Nucleus accumbens (tissue), 56 donors: ENCODE measurements around the gene DGCR8.
A peak's percentile ranks its signal among the peaks of the same experiment; 100 is the strongest.
"Not testable (repeated sequence)": the region's sequence is repeated elsewhere in the genome, so short reads cannot be mapped to it uniquely, and the experiment has no call there.

Experiments
- DNase-seq, 56 donors: peaks; one replicate each; lab custom pipeline; 2025; lab: John Stamatoyannopoulos, UW

DGCR8 gene

DNA sequence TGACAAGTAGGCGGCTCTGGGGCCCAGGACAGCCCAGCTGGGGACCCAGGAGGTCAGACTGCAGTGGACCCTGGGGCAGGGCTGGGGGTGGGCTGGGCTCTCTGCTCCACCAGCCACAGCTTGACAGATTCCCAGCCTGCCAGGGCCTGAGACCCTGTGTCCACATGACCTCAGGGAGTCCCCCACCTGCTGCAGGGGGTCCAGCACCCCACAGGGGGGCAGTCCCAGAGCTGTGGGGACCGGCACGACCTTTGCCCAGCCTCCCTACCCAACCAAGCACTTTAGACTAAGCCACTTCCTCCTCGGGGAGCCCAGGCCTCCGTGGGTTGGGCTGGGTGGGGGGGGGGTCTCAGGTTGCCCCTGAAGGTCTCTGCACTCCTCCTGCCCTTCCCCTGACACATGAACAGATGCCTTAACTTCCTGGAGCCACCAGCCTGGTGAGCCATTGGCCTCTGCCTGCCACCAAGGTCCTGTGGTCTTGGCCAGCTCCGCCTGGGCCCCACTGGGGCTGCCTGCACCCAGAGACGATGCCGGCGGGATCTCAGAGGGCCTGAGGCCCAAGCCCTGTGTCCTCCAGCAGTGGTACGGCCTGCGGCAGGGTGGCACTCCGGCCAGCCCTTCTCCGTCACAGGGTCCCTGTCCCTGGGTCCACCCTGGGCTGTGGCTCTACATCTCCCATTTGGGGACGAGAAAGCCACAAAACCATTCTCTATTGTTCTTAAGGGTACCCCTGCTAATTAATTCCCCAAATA is 67.4 kb downstream of the DGCR8 start:
- no peak for DNase-seq

DNA sequence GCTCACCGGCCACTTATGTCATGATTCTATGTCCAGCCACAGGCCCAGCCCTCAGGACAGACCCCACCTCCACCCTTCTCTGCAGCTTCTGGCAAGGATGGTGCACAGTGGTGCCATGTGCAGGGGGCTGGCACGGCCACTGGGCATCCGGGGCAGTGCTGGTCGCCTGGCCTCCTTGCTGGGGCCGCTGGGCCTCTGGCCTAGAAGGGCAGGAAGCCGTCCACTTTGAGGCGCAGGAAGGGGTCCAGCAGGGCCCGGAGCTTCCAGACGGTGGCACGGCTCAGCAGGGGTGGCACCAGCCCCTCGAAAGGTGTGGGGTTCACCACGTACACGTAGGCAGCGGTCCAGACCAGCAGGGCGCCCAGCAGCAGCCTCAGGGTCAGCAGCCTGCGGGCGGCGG is 68.4 kb downstream of the DGCR8 start:
- DNase-seq = no peak

DNA sequence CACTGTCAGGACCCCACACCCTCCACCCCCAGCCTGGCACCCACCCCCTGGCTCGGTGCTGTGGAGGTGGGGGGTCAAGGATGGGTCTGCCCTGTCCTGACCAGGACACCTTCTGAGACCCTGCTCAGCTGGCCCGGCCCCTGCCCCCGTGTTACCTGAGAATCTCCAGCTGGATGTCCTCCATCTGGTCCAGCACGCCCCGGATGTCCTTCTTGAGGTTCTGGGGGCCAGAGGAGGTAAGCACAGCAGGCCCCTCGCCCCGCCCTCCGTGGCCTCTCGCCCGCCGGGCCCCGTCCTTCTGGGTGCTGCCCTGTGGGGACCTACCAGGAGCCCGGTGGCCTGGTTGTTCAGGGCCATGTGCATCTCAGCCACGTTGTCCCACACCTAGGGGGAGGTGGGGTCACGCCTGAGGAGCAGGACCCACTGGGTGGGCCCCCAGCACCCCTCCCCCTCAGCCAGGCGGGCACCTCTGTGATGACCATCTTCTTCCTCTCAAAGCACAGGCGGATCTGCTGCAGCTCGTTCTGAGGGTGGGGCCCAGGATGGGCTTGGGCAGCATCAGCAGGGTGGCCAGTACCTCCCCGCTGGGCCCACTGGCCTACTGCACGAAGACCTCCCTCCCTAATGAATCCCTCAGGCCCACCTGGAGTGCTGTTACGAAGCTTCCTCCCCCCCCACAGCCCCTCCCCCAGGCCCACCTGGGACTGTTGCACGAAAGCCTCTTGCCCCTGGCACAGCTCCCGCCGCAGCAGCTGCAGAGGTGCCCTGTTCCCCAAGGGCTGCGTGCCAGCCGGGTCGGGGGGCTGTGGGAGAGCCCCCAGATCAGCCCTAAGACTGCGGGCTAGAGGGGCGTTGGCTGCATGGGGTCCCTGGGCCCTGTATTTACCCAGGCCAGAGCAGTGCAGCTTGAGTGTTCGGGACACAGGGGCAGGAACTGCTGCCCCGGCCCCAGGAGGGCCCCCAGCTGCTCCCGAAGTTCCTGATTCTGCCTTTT is 69.5 kb downstream of the DGCR8 start:
- DNase-seq = no peak

DNA sequence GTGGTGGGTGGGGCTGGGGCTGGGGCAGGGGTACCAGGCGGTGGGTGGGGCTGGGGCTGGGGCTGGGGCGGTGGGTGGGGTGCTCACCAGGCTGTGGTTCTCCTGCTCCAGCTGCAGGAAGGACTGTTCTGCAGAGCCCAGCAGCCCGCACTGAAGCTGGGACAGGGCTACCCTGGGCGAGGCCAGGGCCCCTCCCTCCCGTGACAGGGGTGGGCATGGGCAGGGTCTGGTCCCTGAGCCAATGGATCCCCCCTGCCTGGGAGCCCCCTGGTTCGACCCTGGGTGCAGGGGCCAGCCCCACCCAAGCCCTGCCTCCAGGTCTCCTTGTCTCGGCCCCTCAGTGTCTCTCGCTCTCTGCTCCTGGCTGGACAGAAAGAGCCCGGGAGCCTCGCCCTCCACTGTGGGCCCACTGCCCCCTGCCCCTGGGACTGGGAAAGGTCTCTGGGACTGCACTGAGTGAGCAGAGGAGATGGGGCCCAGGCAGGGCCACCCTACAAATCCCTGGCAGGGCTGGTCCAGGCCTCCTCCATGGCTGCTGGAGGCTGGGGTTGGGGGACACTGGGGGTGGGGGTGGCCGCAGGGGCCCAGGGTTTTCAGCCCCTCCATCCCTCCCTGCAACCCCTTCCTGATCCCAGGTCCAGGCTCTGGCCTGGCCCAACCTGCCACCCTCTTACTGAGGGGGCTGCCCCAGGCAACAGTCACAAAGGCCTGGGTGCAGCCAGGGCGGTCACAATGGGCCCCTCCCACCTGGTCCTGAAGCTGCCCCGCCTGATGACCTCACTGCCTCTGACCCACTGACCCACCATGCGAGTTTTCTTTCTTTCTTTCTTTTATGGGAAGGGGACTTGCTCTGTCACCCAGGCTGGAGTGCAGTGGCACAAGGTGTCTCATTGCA is 70.6 kb downstream of the DGCR8 start, which contains the start of gene CCDC188:
TSS of gene CCDC188 (minus strand) at position 675 of the 895 bp plus-strand sequence. CDS start at position 606, 69 bp downstream.
- DNase-seq = no peak

DNA sequence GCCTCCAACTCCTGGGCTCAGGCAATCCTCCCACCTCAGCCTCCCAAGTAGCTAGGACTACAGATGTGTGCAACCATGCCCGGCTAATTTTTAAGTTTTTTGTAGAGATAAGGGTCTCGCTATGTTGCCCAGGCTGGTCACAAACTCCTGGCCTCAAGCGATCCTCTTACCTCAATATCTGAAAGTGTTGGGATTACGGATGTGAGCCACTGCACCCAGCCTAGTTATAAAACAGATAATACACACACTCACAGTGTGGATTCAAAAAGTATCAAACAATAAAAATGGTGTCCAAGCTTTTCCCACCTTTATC is 71.2 kb downstream of the DGCR8 start:
- DNase-seq = no peak

DNA sequence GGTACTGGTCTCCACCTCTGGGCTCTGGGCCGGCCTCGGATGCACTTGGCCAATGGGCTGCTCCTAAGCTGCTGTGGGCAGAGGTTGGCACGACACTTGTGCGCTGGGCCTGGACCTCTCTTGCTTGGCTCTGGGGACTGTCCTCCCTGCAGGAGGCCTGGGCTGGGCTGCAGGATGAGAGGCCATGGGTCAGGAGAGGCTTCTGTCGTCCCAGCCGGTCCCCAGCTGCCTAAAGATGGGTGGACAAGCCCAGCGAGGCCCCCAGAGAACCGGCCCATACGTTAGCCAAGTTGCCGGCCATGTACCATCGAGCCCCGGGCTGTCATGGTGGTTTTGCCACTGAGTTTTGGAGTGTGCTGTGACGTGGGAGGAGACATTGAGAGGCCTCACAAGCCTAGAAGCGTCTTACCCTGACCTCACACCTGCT is 72.4 kb downstream of the DGCR8 start:
- DNase-seq = no peak

DNA sequence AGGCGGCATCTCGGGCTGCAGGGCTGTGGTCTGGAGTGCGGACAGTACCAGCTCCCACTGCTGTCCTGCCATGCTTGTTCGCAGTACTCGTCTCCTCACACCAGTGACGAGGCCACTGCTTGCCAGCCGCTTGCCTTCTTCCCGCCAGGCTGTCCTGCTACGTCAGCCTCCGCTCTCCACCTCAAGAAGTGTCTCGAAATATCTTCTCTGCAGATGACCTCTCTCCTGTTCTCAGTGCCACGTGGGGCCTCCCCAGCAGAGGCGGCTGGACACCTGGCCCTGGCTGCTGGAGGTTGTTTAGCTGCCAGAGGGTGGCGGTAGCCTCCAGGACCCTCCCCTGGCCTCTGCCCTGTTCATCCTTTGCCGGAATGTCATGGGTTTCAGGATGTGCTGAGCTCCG is 73.9 kb downstream of the DGCR8 start:
- no peak for DNase-seq

DNA sequence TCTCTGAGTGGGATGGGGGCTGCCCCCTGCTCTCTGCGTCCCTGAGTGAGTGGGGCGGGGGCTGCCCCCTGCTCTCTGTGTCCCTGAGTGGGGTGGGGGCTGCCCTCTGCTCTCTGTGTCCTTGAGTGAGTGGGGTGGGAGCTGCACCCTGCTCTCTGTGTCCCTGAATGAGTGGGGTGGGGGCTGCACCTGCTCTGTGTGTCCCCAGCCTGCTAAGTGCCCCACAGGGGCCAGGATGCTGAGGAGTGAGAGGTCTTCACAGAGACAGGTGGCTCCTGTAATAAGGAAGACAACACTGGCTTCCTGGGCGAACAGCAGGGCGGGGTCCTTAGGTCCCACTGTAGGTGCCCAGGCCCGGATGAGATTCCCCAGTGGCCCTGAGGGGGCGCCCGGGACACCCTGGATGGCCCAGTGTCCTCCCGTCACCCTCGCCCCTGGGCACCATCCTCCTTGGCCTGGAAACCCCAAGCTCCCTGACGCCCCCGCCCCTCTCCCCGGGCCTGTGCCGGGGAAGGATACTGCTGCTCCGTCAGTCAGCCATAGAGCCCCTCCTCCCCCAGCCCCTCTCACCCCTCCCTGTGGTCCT is 74.7 kb downstream of the DGCR8 start:
- no peak for DNase-seq

DNA sequence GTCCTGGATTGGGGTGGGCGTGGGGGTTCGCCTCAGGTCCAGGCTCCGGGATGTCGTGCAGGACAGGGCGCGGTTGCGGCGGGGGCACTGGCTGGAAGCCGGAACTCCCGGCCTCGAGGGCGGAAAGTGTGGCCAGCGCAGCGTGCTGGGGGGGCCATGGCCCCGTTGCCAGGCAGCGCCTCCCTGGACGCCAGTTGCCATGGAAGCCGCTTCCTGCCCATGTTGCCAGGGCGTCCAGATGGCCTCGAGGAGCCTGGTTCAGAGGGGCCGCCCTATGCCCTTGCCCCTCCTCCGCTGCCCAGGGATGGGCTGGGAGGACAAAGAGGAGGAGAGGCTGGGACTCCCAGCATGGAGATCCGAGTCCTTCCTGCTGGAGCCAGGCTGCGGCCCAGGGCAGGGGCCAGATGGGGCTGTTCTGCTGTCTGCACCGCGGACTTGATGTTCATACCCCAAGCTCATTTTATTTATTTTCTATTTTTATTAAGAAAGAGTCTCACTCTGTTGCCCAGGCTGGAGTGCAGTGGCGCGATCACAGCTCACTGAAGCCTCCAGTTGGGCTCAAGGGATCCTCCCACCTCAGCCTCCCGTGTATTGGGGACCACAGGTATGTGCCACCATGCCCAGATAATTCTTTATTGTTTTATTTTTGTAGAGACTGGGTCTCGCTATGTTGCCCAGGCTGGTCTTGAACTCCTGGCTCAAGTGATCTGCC is 75.4 kb downstream of the DGCR8 start:
- peak in 49 of 56 donors; percentile 7 to 79 (median 43) for DNase-seq

DNA sequence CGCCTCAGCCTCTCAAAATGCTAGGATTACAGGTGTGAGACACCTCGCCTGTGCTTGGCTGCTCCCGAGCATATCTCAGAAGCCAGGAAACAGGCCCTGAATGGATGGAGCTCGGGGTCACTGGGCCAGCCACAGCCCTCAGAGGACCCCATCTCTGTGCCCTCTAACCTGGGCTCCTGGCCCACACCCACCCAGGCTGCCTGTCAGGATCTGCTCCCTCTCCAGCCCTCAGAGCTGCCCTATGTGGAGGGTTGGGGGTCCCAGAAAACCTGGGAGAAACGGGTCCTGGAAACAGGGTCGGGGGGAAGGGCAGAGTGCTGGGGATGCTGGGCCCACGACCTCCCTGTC is 76.0 kb downstream of the DGCR8 start:
- no peak for DNase-seq

DNA sequence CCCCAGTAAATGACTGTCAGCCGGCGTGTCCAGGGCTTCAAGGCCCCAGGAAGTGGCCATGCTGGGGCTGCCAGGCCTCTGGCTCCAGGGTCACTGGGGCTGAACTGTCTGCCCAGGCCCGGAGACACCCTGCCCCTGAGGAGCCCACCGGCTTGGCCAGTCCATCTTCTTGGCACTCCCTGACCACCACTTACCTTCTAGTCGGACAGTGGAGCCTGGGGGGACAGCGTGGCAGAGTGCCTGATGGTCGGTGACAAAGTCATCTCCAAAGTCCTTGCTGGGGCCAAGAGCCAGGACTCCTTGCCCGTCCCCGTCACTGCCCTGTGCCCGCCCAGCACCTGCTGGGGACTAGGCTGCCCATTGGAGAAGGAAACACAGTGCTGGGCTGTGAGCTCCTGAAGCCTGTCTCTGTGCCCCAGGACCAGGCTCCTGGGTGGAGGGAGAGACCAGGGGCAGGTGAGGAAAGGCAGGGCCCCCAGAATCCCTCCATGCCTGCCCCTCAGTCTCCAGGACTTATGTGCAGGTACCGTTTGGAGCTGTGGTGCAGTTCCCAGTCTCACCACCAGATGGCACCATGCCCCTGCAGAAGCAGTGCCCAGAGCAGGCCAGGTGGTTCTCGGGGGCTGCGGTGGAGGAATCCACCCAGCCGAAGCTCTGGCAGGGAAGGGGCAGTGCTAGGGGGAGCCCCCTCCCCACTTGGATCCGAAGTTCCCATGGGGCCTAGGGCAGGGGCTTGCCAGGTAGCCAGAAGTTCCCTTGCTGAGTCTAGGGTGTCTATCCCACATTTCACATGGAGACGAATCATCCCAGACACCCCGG is 76.8 kb downstream of the DGCR8 start:
- peak in 52 of 56 donors; percentile 13 to 93 (median 65) for DNase-seq

DNA sequence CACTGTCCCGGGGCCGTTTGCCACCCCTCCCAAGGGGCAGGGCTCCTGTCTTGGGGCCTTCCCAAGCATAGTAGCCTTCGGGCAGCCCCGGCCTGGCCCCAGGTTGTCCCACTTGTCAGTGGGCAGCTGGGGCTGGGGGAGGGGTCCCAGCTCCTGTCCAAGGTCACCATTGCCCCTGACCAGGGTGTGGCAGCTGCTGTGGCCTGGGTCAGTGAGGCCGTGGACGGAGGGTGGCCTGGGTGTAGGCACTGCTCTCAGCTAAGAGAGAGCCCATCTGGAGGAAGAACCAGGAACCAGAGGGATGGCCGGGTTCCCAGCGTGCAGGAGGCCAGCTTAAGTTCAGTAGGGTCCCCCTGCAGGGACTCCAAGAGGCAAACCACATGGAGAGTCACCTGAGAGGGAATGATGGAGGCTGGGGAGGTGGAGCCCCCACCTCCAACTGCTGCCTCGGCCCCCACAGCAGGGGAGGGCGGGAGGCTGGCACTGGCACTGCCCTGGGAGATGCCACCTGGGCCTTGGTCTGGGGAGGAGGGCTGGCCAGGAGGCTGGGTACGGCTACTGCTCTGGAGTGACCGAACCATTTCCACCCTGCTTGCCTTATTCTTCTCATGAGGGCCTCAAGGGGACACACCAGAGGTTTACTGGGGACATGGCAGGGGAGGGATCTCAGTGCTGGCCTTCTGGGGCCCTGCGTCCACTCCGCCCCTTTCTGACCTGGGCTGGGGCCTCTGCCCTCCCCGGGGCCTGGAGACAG is 77.6 kb downstream of the DGCR8 start:
- DNase-seq = no peak

DNA sequence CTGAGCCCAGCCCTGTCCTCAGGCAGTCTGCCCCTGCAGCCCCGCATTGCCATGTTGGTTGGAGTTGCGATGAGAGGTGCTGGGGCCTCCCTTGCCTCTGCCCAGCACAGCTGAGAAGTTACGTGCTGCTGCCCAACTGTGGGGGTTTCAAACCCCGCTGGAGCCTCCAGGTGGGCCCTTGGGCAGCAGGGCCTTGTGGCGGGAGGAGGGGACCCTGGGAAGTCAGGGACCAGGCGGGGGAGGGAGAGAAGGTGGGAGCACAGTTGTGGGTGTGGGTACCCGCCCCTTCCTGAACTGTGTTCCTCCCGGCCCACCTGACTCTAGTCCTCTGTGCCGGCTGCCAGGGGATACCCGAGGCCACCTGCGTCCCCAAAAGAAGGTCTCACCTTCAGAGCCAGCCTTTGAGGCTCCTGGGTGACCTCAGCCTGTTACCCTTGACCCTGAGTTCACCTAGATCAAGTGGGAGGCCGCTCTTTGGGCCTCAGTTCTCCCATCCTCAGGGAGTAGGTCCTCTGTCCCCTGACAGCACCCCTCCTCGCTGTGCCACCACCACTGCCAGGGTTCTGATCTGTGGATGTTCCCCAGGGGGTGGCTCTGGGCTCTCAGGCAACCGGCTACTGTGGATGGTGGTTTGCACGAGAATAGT is 78.5 kb downstream of the DGCR8 start:
- DNase-seq = no peak

DNA sequence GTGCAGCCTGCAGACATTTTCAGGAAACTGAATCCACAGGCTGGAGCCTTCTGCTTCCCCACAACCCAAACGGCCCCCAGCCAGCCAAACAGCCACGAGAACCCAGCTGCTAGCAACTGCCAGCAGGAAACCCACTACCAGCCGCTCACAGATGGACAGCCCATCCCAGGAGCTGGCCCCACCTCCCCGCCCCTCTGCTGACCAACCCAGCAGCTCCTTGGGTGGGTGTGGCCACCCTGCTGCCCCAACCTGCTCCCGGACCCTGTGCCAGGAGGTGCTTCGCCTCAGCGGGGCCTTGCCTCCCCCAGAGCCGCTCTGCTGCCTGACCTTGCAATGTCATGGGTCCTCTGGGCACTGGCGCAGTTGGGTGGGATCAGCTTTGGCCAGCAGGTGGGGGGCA is 79.0 kb downstream of the DGCR8 start:
- DNase-seq = no peak

DNA sequence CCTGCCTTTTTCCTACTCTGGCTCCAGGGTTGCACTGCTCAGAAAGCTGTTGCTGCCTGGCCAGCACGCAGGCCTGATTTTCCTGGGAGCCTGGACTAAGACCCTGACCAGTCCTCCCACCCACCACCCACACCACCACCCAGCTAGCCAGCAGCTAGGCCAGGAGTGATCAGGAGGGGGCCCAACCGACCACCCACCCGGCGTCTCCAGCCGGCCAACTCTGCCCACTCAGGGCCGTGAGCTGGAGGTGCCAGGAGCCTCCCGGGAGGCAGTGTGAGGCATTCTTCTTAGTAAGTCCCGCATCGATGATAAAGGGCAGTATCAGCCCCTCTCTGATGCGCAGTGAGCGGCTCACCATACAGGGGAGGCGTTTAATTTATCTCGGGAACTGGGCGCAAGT is 79.5 kb downstream of the DGCR8 start:
- DNase-seq = not testable (repeated sequence)

DNA sequence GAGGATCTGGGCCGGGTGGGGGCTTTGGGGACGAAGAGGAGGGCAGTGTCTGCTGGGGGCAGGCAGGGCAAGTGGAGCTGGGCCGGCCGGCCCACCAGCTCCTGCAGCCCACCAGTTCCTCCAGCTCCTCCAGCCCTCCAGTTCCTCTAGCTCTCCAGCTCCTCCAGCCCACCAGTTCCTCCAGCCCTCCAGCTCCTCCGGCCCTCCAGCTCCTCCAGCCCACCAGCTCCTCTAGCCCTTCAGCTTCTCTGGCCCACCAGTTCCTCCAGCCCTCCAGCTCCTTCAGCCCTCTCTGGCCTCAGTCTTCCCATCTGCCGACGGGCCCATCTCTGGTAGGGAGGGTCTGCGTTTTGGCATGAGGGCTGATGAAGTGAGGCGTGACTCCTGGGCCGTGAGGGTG is 80.0 kb downstream of the DGCR8 start:
- DNase-seq = no peak
